ENCODE measurements around the gene MINDY1. TPM values are rescaled to one million over a fixed set of nuclear protein-coding genes. Genes with fewer than 3 reads are reported as not detected.
A peak's percentile ranks its signal among the peaks of the same experiment; 100 is the strongest.

Gene MINDY1
- total RNA-seq, 1 donor from 2014 or later, result 8.8 TPM

- no peak overlapping the region for H3K4me3 ChIP-seq (ENCODE audit: insufficient read depth, low read depth, low read length)
- no peak overlapping the region for H3K27ac ChIP-seq (ENCODE audit: low read depth, low read length)
- no peaks in the 10 kb centered on the region for H4K20me1 ChIP-seq (ENCODE audit: insufficient read depth, low read length)
- Mint-ChIP-seq H3K9me3 (ENCODE audit: unreplicated experiment) (peaks cover 2% of the 10 kb centered on the region), H3K4me3 (ENCODE audit: unreplicated experiment) (no peak overlapping the region), H3K27ac (ENCODE audit: unreplicated experiment) (peak overlapping the region; percentile 62), H3K4me1 (ENCODE audit: low read depth, unreplicated experiment) (peaks cover 30% of the 10 kb centered on the region), H3K36me3 (ENCODE audit: low read depth, unreplicated experiment) (peaks cover 11% of the 10 kb centered on the region), H3K27me3 (ENCODE audit: low read depth, unreplicated experiment) (no peaks in the 10 kb centered on the region)
- H2AFZ ChIP-seq (ENCODE audit: low read depth, low read length), result no peak overlapping the region
- TF ChIP-seq EZH2 (IDR thresholded peaks at IDR 0.05; ENCODE audit: insufficient read depth, low read length) (no peak), CTCF (IDR thresholded peaks at IDR 0.05; ENCODE audit: insufficient read depth, low read depth, low read length) (no peak)
- peaks cover 26% of the 10 kb centered on the region for H3K4me1 ChIP-seq (ENCODE audit: insufficient read depth, low read length)
- FAIRE-seq (no peak), DNase-seq (ENCODE audit: low read depth) (no peak)
- H3K9ac ChIP-seq (ENCODE audit: low read length), result no peak overlapping the region
- H3K79me2 ChIP-seq (ENCODE audit: insufficient read depth, low read length), result no peaks in the 10 kb centered on the region
- no peaks in the 10 kb centered on the region for H3K36me3 ChIP-seq (ENCODE audit: insufficient read depth, low read length)
- no peaks in the 10 kb centered on the region for H3K27me3 ChIP-seq (ENCODE audit: insufficient read depth, low read length)
- H3K9me3 ChIP-seq (ENCODE audit: insufficient read depth, low read depth, low read length), result no peaks in the 10 kb centered on the region
- no peak overlapping the region for H3K4me2 ChIP-seq (ENCODE audit: low read length)
These were observed 9.4 kb downstream of the MINDY1 start for GRCh38 chr1:150997126-150997872.

GRCh38 chr1:150995896-150996295 lies 10.8 kb downstream of the MINDY1 start:
- Mint-ChIP-seq H3K4me3 (ENCODE audit: unreplicated experiment) (no peak overlapping the region), H3K27me3 (ENCODE audit: low read depth, unreplicated experiment) (no peaks in the 10 kb centered on the region), H3K36me3 (ENCODE audit: low read depth, unreplicated experiment) (peaks cover 8% of the 10 kb centered on the region), H3K4me1 (ENCODE audit: low read depth, unreplicated experiment) (peaks cover 25% of the 10 kb centered on the region), H3K27ac (ENCODE audit: unreplicated experiment) (no peak overlapping the region), H3K9me3 (ENCODE audit: unreplicated experiment) (peaks cover 2% of the 10 kb centered on the region)
- Histone ChIP-seq H3K4me1 (ENCODE audit: insufficient read depth, low read length) (peaks cover 24% of the 10 kb centered on the region), H3K9ac (ENCODE audit: low read length) (no peak overlapping the region), H3K9me3 (ENCODE audit: insufficient read depth, low read depth, low read length) (no peaks in the 10 kb centered on the region), H3K27ac (ENCODE audit: low read depth, low read length) (no peak overlapping the region), H4K20me1 (ENCODE audit: insufficient read depth, low read length) (no peaks in the 10 kb centered on the region), H3K4me2 (ENCODE audit: low read length) (no peak overlapping the region), H2AFZ (ENCODE audit: low read depth, low read length) (no peak overlapping the region), H3K4me3 (ENCODE audit: insufficient read depth, low read depth, low read length) (no peak overlapping the region), H3K27me3 (ENCODE audit: insufficient read depth, low read length) (no peaks in the 10 kb centered on the region), H3K36me3 (ENCODE audit: insufficient read depth, low read length) (no peaks in the 10 kb centered on the region), H3K79me2 (ENCODE audit: insufficient read depth, low read length) (no peaks in the 10 kb centered on the region)
- DNase-seq (ENCODE audit: low read depth) (no peak), FAIRE-seq (no peak)
- TF ChIP-seq EZH2 (IDR thresholded peaks at IDR 0.05; ENCODE audit: insufficient read depth, low read length) (no peak), CTCF (IDR thresholded peaks at IDR 0.05; ENCODE audit: insufficient read depth, low read depth, low read length) (peak; percentile 69)

- Histone ChIP-seq H3K36me3 (ENCODE audit: insufficient read depth, low read length) (no peaks in the 10 kb centered on the region), H3K27me3 (ENCODE audit: insufficient read depth, low read length) (no peaks in the 10 kb centered on the region), H3K9me3 (ENCODE audit: insufficient read depth, low read depth, low read length) (no peaks in the 10 kb centered on the region), H2AFZ (ENCODE audit: low read depth, low read length) (no peak overlapping the region), H4K20me1 (ENCODE audit: insufficient read depth, low read length) (no peaks in the 10 kb centered on the region), H3K4me1 (ENCODE audit: insufficient read depth, low read length) (peaks cover 24% of the 10 kb centered on the region), H3K4me2 (ENCODE audit: low read length) (no peak overlapping the region), H3K4me3 (ENCODE audit: insufficient read depth, low read depth, low read length) (no peak overlapping the region), H3K27ac (ENCODE audit: low read depth, low read length) (no peak overlapping the region), H3K9ac (ENCODE audit: low read length) (no peak overlapping the region), H3K79me2 (ENCODE audit: insufficient read depth, low read length) (no peaks in the 10 kb centered on the region)
- DNase-seq (ENCODE audit: low read depth) (no peak), FAIRE-seq (no peak)
- Mint-ChIP-seq H3K27me3 (ENCODE audit: low read depth, unreplicated experiment) (no peaks in the 10 kb centered on the region), H3K27ac (ENCODE audit: unreplicated experiment) (no peak overlapping the region), H3K4me1 (ENCODE audit: low read depth, unreplicated experiment) (peaks cover 22% of the 10 kb centered on the region), H3K9me3 (ENCODE audit: unreplicated experiment) (peaks cover 2% of the 10 kb centered on the region), H3K36me3 (ENCODE audit: low read depth, unreplicated experiment) (peaks cover 8% of the 10 kb centered on the region), H3K4me3 (ENCODE audit: unreplicated experiment) (no peak overlapping the region)
- TF ChIP-seq EZH2 (IDR thresholded peaks at IDR 0.05; ENCODE audit: insufficient read depth, low read length) (no peak), CTCF (IDR thresholded peaks at IDR 0.05; ENCODE audit: insufficient read depth, low read depth, low read length) (no peak)
These were observed 11.2 kb downstream of the MINDY1 start for GRCh38 chr1:150995460-150995859.
